Colonic mucosa (tissue), 4 donors: Measurements from ENCODE around the gene SLC2A5. TPM values are rescaled to one million over a fixed set of nuclear protein-coding genes. Genes with fewer than 3 reads are reported as not detected.

Experiments used
- DNase-seq: peaks from one replicate; pipeline ENCODE4 v3.0.0-alpha.2; 2020
- H3K27ac ChIP-seq: fragments of 200-600 bp; one replicate; pipeline ENCODE4 v1.8.0; 2021
- H3K27me3 ChIP-seq: fragments of 200-600 bp; one replicate; pipeline ENCODE4 v1.8.0; 2021
- H3K36me3 ChIP-seq: fragments of 200-600 bp; one replicate; pipeline ENCODE4 v1.8.0; 2021
- H3K4me1 ChIP-seq: fragments of 200-600 bp; one replicate; pipeline ENCODE4 v1.8.0; 2021; ENCODE audit warnings: mild to moderate bottlenecking
- H3K4me3 ChIP-seq: fragments of 200-600 bp; one replicate; pipeline ENCODE4 v1.8.0; 2021
- H3K9ac ChIP-seq, 2 donors: one replicate each; pipeline ENCODE4 v1.7.0; 2013; ENCODE audit warnings: control low read depth in 2 of 2, low read depth in 2 of 2, low read length in 2 of 2
- H3K9me3 ChIP-seq: fragments of 200-600 bp; one replicate; pipeline ENCODE4 v1.8.0; 2021
- intact Hi-C: fragments of 100-400 bp; cut with DNase I; formaldehyde crosslinking; loops from one replicate; pipeline ENCODE4 v1.14.1; 2022
- total RNA-seq, 2 donors: library from RNA; stranded (reverse); fragmentation: NEBNext Ultra II Directional in 1 of 2; extraction: Animal tissue kit (Norgen Biotek cat#: 25700) in 1 of 2; gene quantifications; one replicate each; pipeline ENCODE4 v1.2.1, GENCODE V29; 2021
- TF ChIP-seq, protein P1 (sequence below): fragments of 200-600 bp; IDR thresholded peaks from one replicate; pipeline ENCODE4 v1.8.0; 2022; ENCODE audit warnings: antibody characterized with exemption, mild to moderate bottlenecking
- donor health status: healthy.
- donor health status: DM: no; HTN: no; CAD: no.
- donor health status: DM: no; HTN: no; CAD: no.

Gene SLC2A5
- total RNA-seq, 2 donors from 2014 or later = 1.8 to 4.9 TPM

DNA sequence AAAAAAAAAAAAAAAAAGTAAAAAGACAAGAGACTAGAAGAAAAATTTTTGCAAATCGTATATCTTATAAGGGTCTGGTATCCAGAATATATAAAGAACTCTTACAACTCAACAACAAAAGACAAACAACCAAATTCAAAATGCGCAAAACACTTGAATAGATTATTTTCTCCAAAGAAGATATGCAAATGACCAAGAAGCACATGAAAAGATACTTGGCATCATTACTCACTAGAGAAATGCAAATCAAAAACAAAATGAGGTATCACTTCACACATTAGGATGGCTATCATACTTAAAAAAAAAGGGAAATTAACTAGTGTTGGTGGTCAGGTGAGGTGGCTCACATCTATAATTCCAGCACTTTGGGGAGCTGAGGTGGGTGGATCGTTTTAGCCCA lies 12.0 kb upstream of the SLC2A5 start:
- no peaks in the 10 kb centered on the region for H3K36me3 ChIP-seq
- no peaks in the 10 kb centered on the region for H3K27me3 ChIP-seq
- no peak overlapping the region for H3K27ac ChIP-seq
- TF ChIP-seq, protein P1, sequence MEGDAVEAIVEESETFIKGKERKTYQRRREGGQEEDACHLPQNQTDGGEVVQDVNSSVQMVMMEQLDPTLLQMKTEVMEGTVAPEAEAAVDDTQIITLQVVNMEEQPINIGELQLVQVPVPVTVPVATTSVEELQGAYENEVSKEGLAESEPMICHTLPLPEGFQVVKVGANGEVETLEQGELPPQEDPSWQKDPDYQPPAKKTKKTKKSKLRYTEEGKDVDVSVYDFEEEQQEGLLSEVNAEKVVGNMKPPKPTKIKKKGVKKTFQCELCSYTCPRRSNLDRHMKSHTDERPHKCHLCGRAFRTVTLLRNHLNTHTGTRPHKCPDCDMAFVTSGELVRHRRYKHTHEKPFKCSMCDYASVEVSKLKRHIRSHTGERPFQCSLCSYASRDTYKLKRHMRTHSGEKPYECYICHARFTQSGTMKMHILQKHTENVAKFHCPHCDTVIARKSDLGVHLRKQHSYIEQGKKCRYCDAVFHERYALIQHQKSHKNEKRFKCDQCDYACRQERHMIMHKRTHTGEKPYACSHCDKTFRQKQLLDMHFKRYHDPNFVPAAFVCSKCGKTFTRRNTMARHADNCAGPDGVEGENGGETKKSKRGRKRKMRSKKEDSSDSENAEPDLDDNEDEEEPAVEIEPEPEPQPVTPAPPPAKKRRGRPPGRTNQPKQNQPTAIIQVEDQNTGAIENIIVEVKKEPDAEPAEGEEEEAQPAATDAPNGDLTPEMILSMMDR = no peak
- no peak overlapping the region for H3K9ac ChIP-seq
- no peaks in the 10 kb centered on the region for H3K9me3 ChIP-seq
- DNase-seq = no peak
- peaks cover 4% of the 10 kb centered on the region for H3K4me1 ChIP-seq
- no peak overlapping the region for H3K4me3 ChIP-seq
- intact Hi-C loops = no loop called here

DNA sequence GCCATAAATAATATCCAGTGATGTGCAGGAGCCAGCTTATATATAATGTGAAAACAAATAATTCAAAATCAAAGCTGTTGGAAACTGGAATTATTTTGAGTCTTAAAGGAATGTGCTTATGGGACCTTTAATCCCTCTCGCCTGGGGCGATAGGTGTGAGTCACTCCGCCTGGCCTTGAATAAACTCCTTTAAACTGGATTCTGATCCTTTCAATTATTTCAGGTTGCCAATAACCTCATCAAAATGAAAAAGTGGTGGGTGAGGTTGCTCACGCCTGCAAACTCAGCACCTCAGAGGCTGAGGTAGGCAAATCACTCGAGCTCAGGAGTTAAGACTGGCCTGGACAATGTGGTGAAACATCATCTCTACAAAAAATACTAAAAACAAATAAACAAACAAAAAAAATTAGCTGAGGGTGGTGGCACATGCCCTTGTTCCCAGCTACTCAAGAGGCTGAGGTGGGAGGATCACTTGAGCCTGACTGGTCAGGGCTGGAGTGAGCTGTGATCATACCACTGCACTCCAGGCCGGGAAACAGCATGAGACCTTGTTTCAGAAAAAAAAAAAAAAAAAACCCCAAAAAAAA lies 11.4 kb upstream of the SLC2A5 start:
- intact Hi-C loops = no loop called here
- no peaks in the 10 kb centered on the region for H3K9me3 ChIP-seq
- no peaks in the 10 kb centered on the region for H3K4me1 ChIP-seq
- no peak for DNase-seq
- H3K27ac ChIP-seq = no peak overlapping the region
- no peaks in the 10 kb centered on the region for H3K36me3 ChIP-seq
- no peak overlapping the region for H3K9ac ChIP-seq
- TF ChIP-seq, protein P1 = no peak
- H3K27me3 ChIP-seq = no peaks in the 10 kb centered on the region
- H3K4me3 ChIP-seq = no peak overlapping the region

DNA sequence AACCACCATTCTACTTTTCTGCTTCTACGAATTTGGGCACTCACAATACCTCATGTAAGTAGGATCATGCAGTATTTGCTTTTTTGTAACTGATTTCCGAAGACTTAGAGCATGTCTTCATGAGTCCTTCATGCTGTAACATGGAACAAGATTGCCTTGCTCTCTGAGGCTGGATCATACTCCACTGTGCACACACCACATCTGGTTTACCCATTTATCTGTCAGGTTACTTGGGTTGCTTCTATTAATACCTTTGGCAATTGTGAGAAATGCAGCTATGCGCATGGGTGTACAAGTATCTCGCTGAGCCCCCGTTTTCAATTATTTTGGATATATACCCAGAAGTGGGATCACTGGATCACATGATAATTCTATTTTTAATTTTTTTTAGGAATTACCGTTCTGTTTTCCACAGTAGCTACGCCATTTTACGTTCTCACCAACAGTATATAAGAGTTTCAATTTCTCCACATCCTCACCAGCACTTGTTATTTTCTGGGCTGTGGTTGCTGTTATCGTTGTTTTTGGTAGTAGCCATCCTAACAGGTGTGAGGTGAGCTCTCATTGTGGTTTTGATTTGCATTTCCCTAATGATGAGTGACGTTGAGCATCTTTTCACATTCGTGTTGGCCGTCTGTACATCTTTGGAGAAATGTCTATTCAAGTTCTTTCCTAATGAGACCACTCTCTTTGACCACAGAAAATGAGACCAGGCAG lies 10.7 kb upstream of the SLC2A5 start:
- Histone ChIP-seq H3K4me3 (no peak overlapping the region), H3K27ac (no peak overlapping the region), H3K9me3 (no peaks in the 10 kb centered on the region), H3K9ac (no peak overlapping the region), H3K27me3 (no peaks in the 10 kb centered on the region), H3K4me1 (no peaks in the 10 kb centered on the region), H3K36me3 (no peaks in the 10 kb centered on the region)
- DNase-seq = no peak
- intact Hi-C loops = no loop called here
- TF ChIP-seq, protein P1 = no peak

DNA sequence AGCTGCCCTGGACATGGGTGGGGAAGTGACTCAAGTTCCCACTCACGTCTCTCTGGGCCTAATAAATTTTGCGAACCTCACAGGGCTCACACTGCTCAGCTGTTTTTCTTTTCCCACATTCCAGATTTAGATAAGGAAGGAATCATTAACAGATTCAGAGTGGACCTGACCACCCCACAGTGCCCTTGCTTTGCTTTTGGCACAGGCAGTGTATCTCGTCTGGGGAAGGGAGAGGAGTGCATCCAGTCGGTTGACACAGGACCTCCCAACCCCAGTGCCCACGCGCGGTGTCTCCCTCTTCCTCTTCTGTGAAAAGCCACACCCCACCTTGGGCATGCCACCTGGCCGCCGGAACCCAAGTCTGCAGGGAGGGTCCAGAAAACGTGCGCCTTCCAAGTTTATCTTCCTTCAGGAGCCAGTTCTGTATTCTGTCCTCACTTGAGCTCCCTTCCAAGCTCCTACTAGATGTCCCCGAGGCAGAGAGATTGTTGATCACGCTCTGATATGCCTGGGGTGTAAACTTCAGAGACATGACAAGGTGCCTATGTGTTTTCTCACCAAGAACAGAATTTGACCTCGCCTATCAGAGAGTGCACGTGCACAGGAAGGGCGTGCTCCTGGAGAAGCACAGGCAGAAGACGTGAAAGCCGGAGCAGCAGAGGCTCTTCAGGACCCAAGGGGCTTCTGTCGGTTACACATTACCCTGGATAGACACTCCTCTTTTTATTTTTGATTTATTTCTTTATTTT lies 9.5 kb upstream of the SLC2A5 start:
- no peak overlapping the region for H3K4me3 ChIP-seq
- H3K9ac ChIP-seq = no peak overlapping the region
- H3K4me1 ChIP-seq = no peaks in the 10 kb centered on the region
- H3K36me3 ChIP-seq = no peaks in the 10 kb centered on the region
- no peak for DNase-seq
- no peak overlapping the region for H3K27ac ChIP-seq
- TF ChIP-seq, protein P1 = no peak
- no peaks in the 10 kb centered on the region for H3K9me3 ChIP-seq
- no peaks in the 10 kb centered on the region for H3K27me3 ChIP-seq
- intact Hi-C loops = no loop called here

DNA sequence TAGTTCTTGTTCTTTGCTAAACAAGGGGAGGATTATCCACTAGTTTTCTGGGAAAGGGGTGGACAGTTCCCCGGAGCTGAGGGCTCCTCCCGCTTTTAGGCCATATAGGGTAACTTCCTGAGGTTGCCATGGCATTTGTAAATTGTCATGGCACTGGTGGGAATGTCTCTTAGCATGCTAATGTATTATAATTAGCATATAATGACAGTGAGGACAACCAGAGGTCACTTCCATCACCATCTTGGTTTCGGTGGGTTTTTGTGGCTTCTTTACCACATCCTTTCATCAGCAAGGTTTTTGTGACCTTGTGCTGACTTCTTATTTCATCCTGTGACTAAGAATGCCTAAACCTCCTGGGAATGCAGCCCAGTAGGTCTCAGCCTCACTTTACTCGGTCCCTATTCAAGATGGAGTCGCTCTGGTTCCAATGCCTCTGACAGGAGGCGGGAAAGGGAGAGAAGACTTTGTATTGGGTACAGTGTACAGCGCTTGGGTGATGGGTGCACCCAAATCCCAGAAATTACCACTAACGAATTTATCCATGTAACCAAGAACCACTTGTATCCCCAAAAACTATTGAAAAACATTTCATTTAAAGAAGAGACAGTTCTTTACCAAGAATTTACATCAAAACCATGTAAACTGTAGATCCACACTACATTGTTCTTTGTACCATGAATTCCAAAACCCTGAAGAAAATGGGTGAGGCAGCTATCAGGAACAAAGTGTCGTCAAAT lies 8.7 kb upstream of the SLC2A5 start:
- intact Hi-C loops = no loop called here
- TF ChIP-seq, protein P1 = no peak
- Histone ChIP-seq H3K4me3 (no peak overlapping the region), H3K27me3 (no peaks in the 10 kb centered on the region), H3K27ac (no peak overlapping the region), H3K9me3 (no peaks in the 10 kb centered on the region), H3K9ac (no peak overlapping the region), H3K36me3 (no peaks in the 10 kb centered on the region), H3K4me1 (no peaks in the 10 kb centered on the region)
- DNase-seq = no peak
